RPMI7951 (cell line): ENCODE results near the gene ATOH1. TPM values are rescaled to one million over a fixed set of nuclear protein-coding genes. Genes with fewer than 3 reads are reported as not detected.

ENCODE experiments used
- DNase-seq: peaks from one replicate; pipeline ENCODE4 v3.0.0-alpha.2; 2012; ENCODE audit warnings: low read depth
- total RNA-seq: library from RNA; depleted of rRNA; stranded (reverse); fragments of >200 nt; shearing (Covaris generic); gene quantifications from 2 replicates; pipeline ENCODE4 v1.2.3, GENCODE V29; 2014

Gene ATOH1
- total RNA-seq, 1 experiment from 2014 or later = not detected

DNA sequence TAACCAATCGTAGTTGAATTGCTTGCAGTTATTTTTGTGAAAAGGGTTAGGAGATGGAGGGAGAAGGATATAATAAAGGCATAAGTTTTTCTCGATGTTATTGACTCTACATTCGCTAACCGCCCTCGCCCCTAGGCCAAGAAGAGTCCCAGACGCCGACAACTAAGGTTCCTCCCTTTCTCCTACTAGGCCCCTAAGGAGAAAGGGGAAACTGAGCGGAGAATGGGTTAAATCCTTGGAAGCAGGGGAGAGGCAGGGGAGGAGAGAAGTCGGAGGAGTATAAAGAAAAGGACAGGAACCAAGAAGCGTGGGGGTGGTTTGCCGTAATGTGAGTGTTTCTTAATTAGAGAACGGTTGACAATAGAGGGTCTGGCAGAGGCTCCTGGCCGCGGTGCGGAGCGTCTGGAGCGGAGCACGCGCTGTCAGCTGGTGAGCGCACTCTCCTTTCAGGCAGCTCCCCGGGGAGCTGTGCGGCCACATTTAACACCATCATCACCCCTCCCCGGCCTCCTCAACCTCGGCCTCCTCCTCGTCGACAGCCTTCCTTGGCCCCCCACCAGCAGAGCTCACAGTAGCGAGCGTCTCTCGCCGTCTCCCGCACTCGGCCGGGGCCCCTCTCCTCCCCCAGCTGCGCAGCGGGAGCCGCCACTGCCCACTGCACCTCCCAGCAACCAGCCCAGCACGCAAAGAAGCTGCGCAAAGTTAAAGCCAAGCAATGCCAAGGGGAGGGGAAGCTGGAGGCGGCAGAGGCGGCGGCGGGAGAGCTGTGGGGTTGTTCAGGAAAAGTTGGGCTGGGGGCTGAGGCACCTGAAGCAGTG, 5.9 kb downstream of the ATOH1 start:
- no peak for DNase-seq

DNA sequence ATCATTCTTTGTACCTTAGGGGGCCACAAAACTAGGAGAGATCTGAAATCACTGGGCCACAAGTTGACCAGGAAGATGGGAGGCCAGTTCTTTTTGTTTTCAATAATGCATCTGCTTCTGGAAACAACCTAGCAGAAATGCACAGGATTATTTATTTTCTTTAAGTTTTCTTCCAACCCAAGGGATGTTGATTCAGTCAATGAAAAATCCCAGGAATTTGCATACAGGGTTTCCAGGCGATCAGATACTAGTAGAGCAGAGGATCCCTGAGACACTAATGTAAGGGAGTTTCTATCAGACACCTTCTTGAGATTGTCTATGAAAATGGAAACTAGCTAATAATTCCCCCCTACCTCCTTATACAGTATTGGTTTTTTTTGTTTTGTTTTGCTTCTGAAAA, 7.4 kb downstream of the ATOH1 start:
- DNase-seq = no peak

DNA sequence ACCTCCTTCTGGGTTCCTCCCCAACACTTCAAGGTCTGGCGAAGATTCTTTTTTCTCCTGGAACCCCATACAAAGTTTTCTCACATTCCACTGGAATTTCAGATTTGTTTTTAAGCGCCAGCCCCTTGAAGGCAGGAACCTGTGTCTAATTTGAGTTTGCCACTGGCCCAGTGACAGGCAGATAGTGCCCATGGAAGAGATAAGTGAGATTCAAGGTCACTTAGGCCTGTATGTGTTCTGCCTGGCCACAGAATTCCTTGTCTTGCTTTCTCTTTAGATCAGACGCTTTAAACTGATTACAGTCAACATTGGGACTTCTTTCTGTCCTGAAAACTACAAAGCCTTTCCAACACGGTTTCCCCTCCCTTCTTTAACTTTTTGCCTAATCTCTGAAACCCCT, 11.2 kb downstream of the ATOH1 start:
- DNase-seq = no peak

DNA sequence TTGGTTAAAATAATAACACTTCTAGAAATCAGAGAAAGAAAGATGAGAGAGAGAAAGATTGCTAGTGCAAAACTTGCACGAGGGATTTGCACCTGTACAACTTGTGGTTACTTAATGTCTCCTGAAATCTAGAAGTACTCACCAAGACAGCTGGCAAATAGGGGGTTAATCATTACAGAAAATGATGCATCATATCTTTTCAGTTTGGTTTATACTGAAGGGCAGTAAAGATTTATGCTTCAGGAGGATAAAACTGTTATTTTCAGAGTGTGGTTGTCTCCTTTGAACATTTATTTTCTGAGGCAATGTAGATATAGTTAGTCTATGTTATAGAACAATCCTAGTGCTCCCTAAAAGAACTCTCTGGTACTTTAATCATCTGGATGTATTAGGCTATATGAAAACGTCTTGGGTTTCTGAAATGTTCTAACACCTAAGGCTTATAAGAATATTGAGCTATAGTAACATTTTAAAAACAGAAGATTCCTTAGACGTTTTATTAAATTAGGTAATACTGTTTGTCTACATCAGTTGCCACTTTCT, 13.3 kb downstream of the ATOH1 start:
- DNase-seq = no peak

DNA sequence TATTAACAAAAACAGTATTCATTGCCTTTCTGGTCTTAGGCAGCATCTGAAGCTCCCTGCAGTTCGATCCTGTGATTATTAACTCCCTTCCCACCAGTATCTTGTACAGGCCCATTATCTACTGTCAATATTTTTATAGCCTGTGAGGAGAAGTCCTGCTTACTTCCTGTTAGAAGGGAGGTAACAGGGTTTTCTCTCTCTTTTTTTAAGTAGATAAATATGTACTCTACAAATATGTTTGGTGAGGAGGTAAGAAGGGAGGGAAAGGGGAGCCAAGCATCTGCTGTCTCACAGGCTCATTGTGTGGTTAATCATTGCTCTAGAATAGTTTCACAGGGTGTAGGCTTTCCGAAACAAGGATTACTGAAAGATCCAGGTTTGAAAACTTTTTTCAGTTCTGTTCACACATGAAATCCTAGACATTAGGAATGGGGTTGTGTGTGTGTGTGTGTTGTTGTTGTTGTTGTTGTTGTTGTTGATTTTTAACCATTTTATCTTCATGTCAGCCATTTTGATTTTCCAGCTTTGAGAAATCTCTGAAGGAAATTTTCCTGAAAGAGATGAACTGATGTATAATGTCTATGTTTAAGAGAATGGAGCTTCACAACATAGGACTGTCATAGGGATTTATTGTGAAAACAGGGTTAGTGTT, 14.2 kb downstream of the ATOH1 start:
- DNase-seq = no peak

DNA sequence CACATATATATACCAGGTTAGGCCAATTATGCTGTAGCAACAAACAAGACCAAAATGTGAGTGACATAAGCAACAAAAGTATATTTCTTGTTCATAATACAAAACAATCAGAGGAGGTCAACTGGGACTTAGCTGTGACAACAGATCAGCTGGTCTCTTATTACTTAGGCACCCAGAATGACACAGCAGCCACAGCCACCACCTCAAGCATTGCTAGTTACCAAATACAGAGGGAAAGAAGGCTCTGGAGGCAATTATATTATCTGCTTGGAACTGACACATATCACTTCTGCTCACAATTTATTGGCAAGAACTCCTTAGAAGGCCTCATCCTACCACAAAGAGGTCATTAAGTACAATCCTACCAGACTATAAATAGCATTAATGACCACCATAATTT, 15.2 kb downstream of the ATOH1 start:
- DNase-seq = no peak

DNA sequence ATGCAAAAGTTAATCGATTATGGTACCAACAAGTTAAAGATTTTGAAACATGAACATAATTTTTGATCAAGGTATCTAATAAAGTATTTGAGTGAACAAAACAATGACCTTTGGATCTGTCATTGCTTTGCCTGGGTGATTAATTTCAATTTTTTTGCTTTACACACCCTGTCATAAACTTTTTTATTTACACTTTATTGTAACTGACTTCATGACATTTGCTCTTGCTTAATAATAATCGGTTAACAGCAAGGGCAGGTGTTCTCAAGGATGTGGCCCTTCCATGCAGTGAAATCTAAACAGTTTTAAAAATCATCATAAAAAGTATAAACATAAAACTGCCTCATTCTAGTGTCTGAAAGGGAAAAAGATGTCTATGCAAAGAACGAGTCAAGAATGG, 24.1 kb downstream of the ATOH1 start:
- no peak for DNase-seq

DNA sequence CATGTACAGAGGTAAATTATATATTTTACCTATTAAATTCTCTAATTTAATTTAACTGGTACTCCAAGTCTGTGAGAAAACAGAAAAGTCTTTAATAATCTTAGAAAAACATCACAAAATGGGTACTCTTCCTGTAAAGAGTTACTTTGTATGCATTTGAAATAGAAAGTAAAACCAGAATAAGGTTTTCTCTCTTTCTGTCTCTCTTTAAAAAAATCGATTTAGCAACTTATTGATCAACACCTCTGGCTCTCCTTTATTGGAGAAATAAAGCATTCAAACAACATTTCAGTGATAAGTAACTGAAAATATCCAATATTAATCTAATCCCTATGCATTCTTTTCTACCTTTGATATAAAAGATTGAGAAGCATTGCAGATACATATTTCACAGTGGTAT, 27.4 kb downstream of the ATOH1 start:
- no peak for DNase-seq

DNA sequence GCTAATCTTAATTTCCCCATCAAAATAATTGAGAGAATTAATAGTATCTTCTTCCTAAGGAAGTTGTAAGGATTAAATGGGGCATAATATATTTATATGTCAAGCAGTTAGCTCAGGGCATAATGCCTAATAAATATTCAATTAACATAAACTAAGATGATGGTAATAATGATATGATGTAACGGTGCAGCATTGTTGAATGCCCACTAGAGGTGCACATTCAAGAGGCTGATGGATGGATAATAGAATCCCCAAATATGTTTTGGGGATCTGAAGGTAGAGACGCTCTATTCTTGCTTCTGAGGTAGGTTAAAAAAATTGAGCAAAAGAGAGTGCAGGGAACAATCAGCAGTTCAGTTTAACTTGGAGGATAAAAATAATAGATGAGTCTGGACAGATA, 37.1 kb downstream of the ATOH1 start:
- no peak for DNase-seq

DNA sequence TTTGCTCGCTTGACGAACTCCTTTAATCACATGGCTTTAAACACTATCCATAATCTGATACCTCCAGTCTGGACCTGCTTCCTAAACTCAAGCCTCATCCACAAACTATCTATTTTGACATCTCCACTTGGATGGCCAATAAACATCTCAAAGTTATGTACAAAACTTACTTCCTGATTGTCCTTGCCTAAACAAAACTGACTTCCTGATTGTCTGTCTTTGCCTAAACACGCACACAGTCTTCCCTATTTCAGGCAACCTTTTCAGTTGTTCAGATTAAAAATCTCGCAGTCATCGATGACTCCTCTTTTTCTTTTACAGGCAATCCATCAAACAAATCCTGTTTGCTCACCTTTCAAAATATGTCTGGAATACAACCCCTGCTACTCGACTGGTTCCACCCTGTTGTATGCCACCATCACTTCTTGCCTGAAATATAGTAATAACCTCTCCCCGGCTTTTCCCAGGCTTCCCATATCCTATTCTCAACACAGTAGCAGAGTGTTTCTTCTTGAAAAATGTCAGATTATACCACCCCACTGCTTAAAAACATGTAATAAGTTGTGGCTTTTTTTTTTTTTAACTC, 39.0 kb downstream of the ATOH1 start:
- no peak for DNase-seq

DNA sequence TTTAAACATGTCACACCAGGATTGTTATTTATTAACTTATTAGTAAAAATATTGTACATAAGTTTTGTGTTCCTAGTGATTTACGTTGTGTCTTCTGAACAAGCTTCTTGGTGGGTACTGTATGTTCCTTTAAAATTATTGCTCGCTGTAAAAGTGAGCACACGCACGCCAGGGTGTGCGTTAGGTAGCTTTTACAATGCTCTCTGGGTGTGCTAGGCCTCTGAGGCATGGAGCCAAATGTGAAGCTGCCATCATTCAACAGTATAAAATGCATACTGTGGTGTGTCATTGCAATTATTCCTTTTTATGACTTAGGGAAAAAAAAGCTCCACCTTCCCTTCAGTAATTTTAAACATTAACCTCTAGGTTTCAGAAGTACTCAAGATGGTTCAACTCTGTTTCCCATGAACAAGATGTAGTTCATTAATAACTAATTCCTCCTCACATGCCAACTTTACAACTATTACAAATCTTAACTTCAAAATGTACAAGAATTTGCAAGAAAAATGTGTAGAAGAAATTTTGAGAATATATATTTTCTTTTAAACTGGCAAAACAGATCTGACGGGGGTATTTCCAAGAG, 42.4 kb downstream of the ATOH1 start:
- DNase-seq = no peak

DNA sequence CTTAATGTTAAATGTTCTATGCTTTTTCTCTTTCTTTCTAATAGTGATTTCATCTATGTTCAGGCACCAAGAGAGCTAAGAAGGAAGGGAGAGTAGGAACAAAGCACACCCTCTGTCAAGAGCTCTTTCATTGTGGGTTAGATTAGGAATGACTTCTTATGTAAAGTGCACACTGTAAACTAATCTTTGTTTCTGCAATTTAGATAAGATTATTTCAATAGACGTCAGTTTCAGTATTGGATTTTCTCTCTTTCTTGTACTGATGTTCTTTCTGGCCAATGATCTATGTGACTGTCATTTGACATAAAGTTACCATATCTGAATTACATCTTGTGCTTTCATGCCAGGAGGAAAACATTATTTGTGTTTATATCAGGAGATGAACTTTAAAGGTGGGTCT, 48.2 kb downstream of the ATOH1 start:
- DNase-seq = no peak

DNA sequence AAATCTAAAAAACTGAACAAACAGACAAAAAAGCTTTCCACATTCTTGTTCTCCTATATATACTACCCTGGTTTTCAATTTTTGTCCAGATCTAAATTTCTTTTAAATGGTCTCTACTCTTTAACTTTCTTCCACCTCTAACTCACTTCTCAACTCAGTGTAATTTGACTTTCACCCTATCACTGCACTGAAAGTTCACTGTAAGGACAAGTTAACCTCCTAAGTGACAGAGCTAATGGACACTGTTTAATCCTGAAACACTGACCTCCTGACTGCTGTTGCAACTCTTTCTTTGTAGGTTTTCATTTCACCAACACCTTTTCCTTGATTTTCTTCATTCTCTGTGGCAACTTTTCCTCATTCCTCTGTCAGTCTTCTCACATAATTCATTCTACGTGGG, 50.0 kb downstream of the ATOH1 start:
- DNase-seq = no peak

DNA sequence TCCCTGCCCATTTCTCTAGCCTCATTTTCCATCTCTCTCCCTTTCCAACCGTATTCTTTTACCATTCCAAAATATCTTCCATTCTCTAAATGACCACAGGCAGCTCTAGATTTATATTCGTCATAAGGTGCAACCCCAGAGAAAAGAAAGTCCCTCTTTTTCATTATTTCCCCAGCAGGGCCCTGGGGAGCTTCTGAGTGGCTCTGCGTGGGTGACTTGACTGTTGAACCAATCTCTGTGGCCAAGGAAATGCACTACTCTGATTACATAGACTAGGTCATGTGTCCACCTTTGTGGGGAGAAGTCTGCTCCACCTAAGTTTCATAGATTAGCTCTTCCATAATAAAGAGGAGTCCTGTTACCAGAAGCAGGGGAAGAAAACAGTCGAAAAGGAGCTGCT, 51.4 kb downstream of the ATOH1 start:
- DNase-seq = no peak
